ENCODE data around the gene MDM1. TPM values are rescaled to one million over a fixed set of nuclear protein-coding genes. Genes with fewer than 3 reads are reported as not detected.
A peak's percentile ranks its signal among the peaks of the same experiment; 100 is the strongest.

Gene MDM1
- total and polyA plus RNA-seq, 2 experiments from 2014 or later, result 13.6 to 18.9 TPM

- Mint-ChIP-seq H3K4me1 (peaks cover 7% of the 10 kb centered on the region; the same call in 2 of the 3 replicates), H3K27ac (no peak overlapping the region), H3K27me3 (ENCODE audit: insufficient read depth, low read depth, poor library complexity) (no peaks in the 10 kb centered on the region), H3K36me3 (ENCODE audit: low read depth) (no peaks in the 10 kb centered on the region), H3K9me3 (no peaks in the 10 kb centered on the region), H3K4me3 (no peak overlapping the region)
- Histone ChIP-seq H3K4me2 (no peak overlapping the region), H3K9me2 (ENCODE audit: insufficient read depth) (no peaks in the 10 kb centered on the region), H3K4me3 (no peak overlapping the region), H3K27ac (ENCODE audit: low read depth) (no peak overlapping the region), H3K27me3 (ENCODE audit: insufficient read depth) (no peaks in the 10 kb centered on the region), H3K4me1 (ENCODE audit: insufficient read depth) (peaks cover 6% of the 10 kb centered on the region), H3F3A (replicated peaks; ENCODE audit: low read depth) (no peaks in the 10 kb centered on the region), H3K79me2 (replicated peaks; ENCODE audit: insufficient read depth) (no peaks in the 10 kb centered on the region), H4K20me1 (replicated peaks; ENCODE audit: insufficient read depth) (no peaks in the 10 kb centered on the region), H3K36me3 (ENCODE audit: insufficient read depth) (no peaks in the 10 kb centered on the region), H2AFZ (no peak overlapping the region)
- TF ChIP-seq STAT1 (IDR thresholded peaks at IDR 0.05; ENCODE audit: unreplicated experiment) (no peak), ZNF331 (CRISPR knock-in tag; IDR thresholded peaks at IDR 0.05; ENCODE audit: low read depth) (no peak), CREB1 (CRISPR knock-in tag; IDR thresholded peaks at IDR 0.05; ENCODE audit: low read depth) (no peak)
- no peak for DNase-seq (ENCODE audit: low spot score)
- no peak for ATAC-seq
Measured at GRCh38 chr12:68349220-68349621, 17.1 kb upstream of the MDM1 start.

- Mint-ChIP-seq H3K4me1 (peaks cover 15% of the 10 kb centered on the region), H3K9me3 (no peaks in the 10 kb centered on the region), H3K27ac (no peak overlapping the region), H3K36me3 (ENCODE audit: low read depth) (no peaks in the 10 kb centered on the region), H3K27me3 (ENCODE audit: insufficient read depth, low read depth, poor library complexity) (no peaks in the 10 kb centered on the region), H3K4me3 (no peak overlapping the region)
- Histone ChIP-seq H3F3A (replicated peaks; ENCODE audit: low read depth) (no peaks in the 10 kb centered on the region), H3K36me3 (ENCODE audit: insufficient read depth) (no peaks in the 10 kb centered on the region), H3K4me1 (ENCODE audit: insufficient read depth) (peaks cover 10% of the 10 kb centered on the region), H3K4me3 (no peak overlapping the region), H3K79me2 (replicated peaks; ENCODE audit: insufficient read depth) (no peaks in the 10 kb centered on the region), H3K27ac (ENCODE audit: low read depth) (no peak overlapping the region), H3K27me3 (ENCODE audit: insufficient read depth) (no peaks in the 10 kb centered on the region), H4K20me1 (replicated peaks; ENCODE audit: insufficient read depth) (no peaks in the 10 kb centered on the region), H2AFZ (peak overlapping the region; percentile 63; the same call in 1 of the 2 replicates), H3K9me2 (ENCODE audit: insufficient read depth) (no peaks in the 10 kb centered on the region), H3K4me2 (no peak overlapping the region)
- TF ChIP-seq POLR2AphosphoS5 (IDR thresholded peaks at IDR 0.05; ENCODE audit: low read depth), result no peak
- no peak for TF ChIP-seq JUNB (IDR thresholded peaks at IDR 0.05; ENCODE audit: unreplicated experiment)
- TF ChIP-seq ETS1 (IDR thresholded peaks at IDR 0.05), result no peak
- no peak for TF ChIP-seq ZNF114 (CRISPR knock-in tag; IDR thresholded peaks at IDR 0.05)
- DNase-seq (ENCODE audit: low spot score) (no peak), ATAC-seq (no peak)
Measured at GRCh38 chr12:68348419-68348818, 16.3 kb upstream of the MDM1 start.

- DNase-seq (ENCODE audit: low spot score), result no peak
- no peaks in the 10 kb centered on the region for H3K36me3 ChIP-seq (ENCODE audit: insufficient read depth)
- no peak overlapping the region for H3K27ac Mint-ChIP-seq
- H3K27ac ChIP-seq (ENCODE audit: low read depth), result no peak overlapping the region
- no peaks in the 10 kb centered on the region for H3K79me2 ChIP-seq (replicated peaks; ENCODE audit: insufficient read depth)
- H3K4me3 ChIP-seq, result no peak overlapping the region
- peaks cover 10% of the 10 kb centered on the region for H3K4me1 ChIP-seq (ENCODE audit: insufficient read depth)
- H4K20me1 ChIP-seq (replicated peaks; ENCODE audit: insufficient read depth), result no peaks in the 10 kb centered on the region
- no peak overlapping the region for H3K4me3 Mint-ChIP-seq
- H2AFZ ChIP-seq, result no peak overlapping the region
- no peaks in the 10 kb centered on the region for H3K9me3 Mint-ChIP-seq
- peaks cover 21% of the 10 kb centered on the region for H3K4me1 Mint-ChIP-seq
- no peaks in the 10 kb centered on the region for H3K9me2 ChIP-seq (ENCODE audit: insufficient read depth)
- no peaks in the 10 kb centered on the region for H3K36me3 Mint-ChIP-seq (ENCODE audit: low read depth)
- no peaks in the 10 kb centered on the region for H3F3A ChIP-seq (replicated peaks; ENCODE audit: low read depth)
- H3K4me2 ChIP-seq, result no peak overlapping the region
- no peak for ATAC-seq
- no peaks in the 10 kb centered on the region for H3K27me3 ChIP-seq (ENCODE audit: insufficient read depth)
- no peaks in the 10 kb centered on the region for H3K27me3 Mint-ChIP-seq (ENCODE audit: insufficient read depth, low read depth, poor library complexity)
- TF ChIP-seq POLR2AphosphoS5 (IDR thresholded peaks at IDR 0.05; ENCODE audit: low read depth) (no peak), STAT1 (IDR thresholded peaks at IDR 0.05; ENCODE audit: unreplicated experiment) (no peak), NANOG (IDR thresholded peaks at IDR 0.05; ENCODE audit: borderline replicate concordance) (no peak), ZNF462 (CRISPR knock-in tag; IDR thresholded peaks at IDR 0.05) (no peak), ZNF114 (CRISPR knock-in tag; IDR thresholded peaks at IDR 0.05) (no peak), EZH2phosphoT487 (IDR thresholded peaks at IDR 0.05; ENCODE audit: unreplicated experiment) (no peak), CREB1 (CRISPR knock-in tag; IDR thresholded peaks at IDR 0.05; ENCODE audit: low read depth) (no peak), JUNB (IDR thresholded peaks at IDR 0.05; ENCODE audit: unreplicated experiment) (no peak)
Measured at GRCh38 chr12:68345763-68346162, 13.6 kb upstream of the MDM1 start.

Data from GM23338 (cell line).